Neural cell (in vitro differentiated cells): ENCODE results near the gene KLF5. TPM values are rescaled to one million over a fixed set of nuclear protein-coding genes. Genes with fewer than 3 reads are reported as not detected.
"Not testable (repeated sequence)": the region's sequence is repeated elsewhere in the genome, so short reads cannot be mapped to it uniquely, and the experiment has no call there.

Experiments used
- H2AFZ ChIP-seq: fragments of 200-600, 300-800 bp; sonication (generic), shearing (Covaris generic); 2 replicates; pipeline ENCODE4 v1.6.0; 2014; ENCODE audit warnings: low read depth, mild to moderate bottlenecking, antibody characterized with exemption, low read length, moderate library complexity
- H3F3A ChIP-seq: fragments of 200-600 bp; shearing (Covaris generic); 2 replicates; pipeline ENCODE4 v1.6.1; 2016; ENCODE audit warnings: mild to moderate bottlenecking, moderate library complexity, mixed read lengths, antibody characterized with exemption, low read length; ENCODE audit not compliant: insufficient read depth, poor library complexity, severe bottlenecking
- H3K27ac ChIP-seq: fragments of 200-600, 300-800 bp; sonication (generic), shearing (Covaris generic); 2 replicates; pipeline ENCODE4 v1.5.1; 2014; ENCODE audit warnings: mild to moderate bottlenecking, low read length, moderate library complexity
- H3K27me3 ChIP-seq: fragments of 300-800, 200-600 bp; sonication (generic), shearing (Covaris generic); 2 replicates; pipeline ENCODE4 v1.6.0; 2014; ENCODE audit warnings: mild to moderate bottlenecking, low read depth, low read length, moderate library complexity; ENCODE audit not compliant: insufficient read depth
- H3K36me3 ChIP-seq: fragments of 300-800, 200-600 bp; sonication (generic), shearing (Covaris generic); 2 replicates; pipeline ENCODE4 v1.5.1; 2014; ENCODE audit warnings: mild to moderate bottlenecking, antibody characterized with exemption, low read length, moderate library complexity; ENCODE audit not compliant: insufficient read depth
- H3K4me2 ChIP-seq: fragments of 300-800, 200-600 bp; sonication (generic), shearing (Covaris generic); 2 replicates; pipeline ENCODE4 v1.6.0; 2014; ENCODE audit warnings: mild to moderate bottlenecking, low read length
- H3K4me3 ChIP-seq: fragments of 300-800, 200-600 bp; sonication (generic), shearing (Covaris generic); 2 replicates; pipeline ENCODE4 v1.5.1; 2014; ENCODE audit warnings: mild to moderate bottlenecking, low read length, moderate library complexity
- H3K79me2 ChIP-seq: fragments of 200-600 bp; shearing (Covaris generic); replicated peaks from 2 replicates; pipeline ENCODE4 v1.6.0; 2014; ENCODE audit warnings: mild to moderate bottlenecking, low read length, moderate library complexity; ENCODE audit not compliant: insufficient read depth
- H3K9ac ChIP-seq: fragments of 300-800, 200-600 bp; sonication (generic), shearing (Covaris generic); 2 replicates; pipeline ENCODE4 v1.6.1; 2016; ENCODE audit warnings: mild to moderate bottlenecking, low read length, mixed read lengths
- H3K9me2 ChIP-seq: fragments of 200-600 bp; shearing (Covaris generic); 2 replicates; pipeline ENCODE4 v1.6.1; 2016; ENCODE audit warnings: mild to moderate bottlenecking, low read length, mixed read lengths; ENCODE audit not compliant: insufficient read depth
- H3K9me3 ChIP-seq: fragments of 200-600, 300-800 bp; sonication (generic), shearing (Covaris generic); 2 replicates; pipeline ENCODE4 v1.6.1; 2016; ENCODE audit warnings: mild to moderate bottlenecking, mixed run types, low read length, moderate library complexity, mixed read lengths
- H4K20me1 ChIP-seq: fragments of 200-600 bp; shearing (Covaris generic); 2 replicates; pipeline ENCODE4 v1.6.1; 2016; ENCODE audit warnings: mild to moderate bottlenecking, mixed run types; ENCODE audit not compliant: insufficient read depth
- EP300 ChIP-seq: fragments of 450-650 bp; conservative IDR thresholded peaks from 2 replicates; pipeline ENCODE4 v1.6.1; 2014; ENCODE audit warnings: antibody characterized with exemption, mild to moderate bottlenecking, moderate library complexity; ENCODE audit not compliant: poor library complexity, severe bottlenecking
- EZH2 ChIP-seq: fragments of 200-600, 300-800 bp; shearing (Covaris generic), sonication (generic); IDR thresholded peaks from 2 replicates; pipeline ENCODE4 v1.6.1; 2014; ENCODE audit warnings: antibody characterized with exemption, low read length, borderline replicate concordance, mild to moderate bottlenecking; ENCODE audit not compliant: insufficient read depth, poor library complexity, severe bottlenecking
- MXI1 ChIP-seq: fragments of 450-650 bp; conservative IDR thresholded peaks from 2 replicates; pipeline ENCODE4 v1.6.1; 2014; ENCODE audit warnings: antibody characterized with exemption, mild to moderate bottlenecking; ENCODE audit not compliant: poor library complexity, severe bottlenecking
- POLR2AphosphoS5 ChIP-seq: IDR thresholded peaks from 2 replicates; pipeline ENCODE4 v1.6.1; 2012
- RAD21 ChIP-seq: fragments of 450-650 bp; conservative IDR thresholded peaks from 2 replicates; pipeline ENCODE4 v1.6.1; 2014; ENCODE audit warnings: antibody characterized with exemption, mild to moderate bottlenecking, moderate library complexity
- SMC3 ChIP-seq: fragments of 450-650 bp; conservative IDR thresholded peaks from 2 replicates; pipeline ENCODE4 v1.6.1; 2014; ENCODE audit warnings: antibody characterized with exemption, mild to moderate bottlenecking, moderate library complexity; ENCODE audit not compliant: poor library complexity
- TAF1 ChIP-seq: IDR thresholded peaks from 2 replicates; pipeline ENCODE4 v1.6.1; 2012; ENCODE audit warnings: low read depth
- polyA plus RNA-seq: library from polyadenylated mRNA; depleted of rRNA; stranded (reverse); fragments of >200 nt; gene quantifications from 2 replicates; pipeline ENCODE4 v1.2.3, GENCODE V29; 2014
- TF ChIP-seq, protein P1 (sequence below): IDR thresholded peaks from 2 replicates; pipeline ENCODE4 v1.6.1; 2012; ENCODE audit warnings: borderline replicate concordance
- TF ChIP-seq, protein P2 (sequence below): fragments of 450-650 bp; IDR thresholded peaks from 2 replicates; pipeline ENCODE4 v1.5.1; 2014; ENCODE audit warnings: antibody characterized with exemption, mild to moderate bottlenecking, moderate library complexity; ENCODE audit not compliant: poor library complexity, severe bottlenecking

KLF5 gene
- polyA plus RNA-seq, 1 donor from 2014 or later, result 0.26 TPM

DNA sequence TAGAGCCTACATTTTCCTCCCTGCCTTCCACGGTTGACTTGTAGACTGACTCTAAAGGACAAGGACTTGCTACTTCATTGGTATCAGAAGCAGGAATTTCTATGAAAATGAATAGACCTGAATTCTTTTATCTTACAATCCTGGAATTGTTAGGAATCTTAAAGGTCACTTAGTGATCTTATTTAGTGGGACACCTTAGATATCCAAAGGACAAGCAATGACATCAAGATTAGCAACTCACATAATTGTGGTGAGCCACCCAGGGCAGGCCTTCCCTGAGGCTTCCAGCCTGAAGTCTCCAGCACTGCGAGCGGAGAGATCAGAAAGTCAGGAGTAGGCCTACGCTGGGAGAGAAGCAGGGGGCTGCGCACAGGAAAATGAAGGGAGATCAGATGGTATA lies 37.8 kb downstream of the KLF5 start:
- Histone ChIP-seq H3F3A (no peaks in the 10 kb centered on the region), H3K4me2 (no peak overlapping the region), H3K79me2 (no peaks in the 10 kb centered on the region), H4K20me1 (no peaks in the 10 kb centered on the region), H3K27ac (no peak overlapping the region), H3K9me2 (no peaks in the 10 kb centered on the region), H3K36me3 (no peaks in the 10 kb centered on the region), H3K27me3 (no peaks in the 10 kb centered on the region), H3K4me3 (no peak overlapping the region), H3K9me3 (no peaks in the 10 kb centered on the region), H2AFZ (no peak overlapping the region), H3K9ac (no peak overlapping the region)
- TF ChIP-seq, protein P1, sequence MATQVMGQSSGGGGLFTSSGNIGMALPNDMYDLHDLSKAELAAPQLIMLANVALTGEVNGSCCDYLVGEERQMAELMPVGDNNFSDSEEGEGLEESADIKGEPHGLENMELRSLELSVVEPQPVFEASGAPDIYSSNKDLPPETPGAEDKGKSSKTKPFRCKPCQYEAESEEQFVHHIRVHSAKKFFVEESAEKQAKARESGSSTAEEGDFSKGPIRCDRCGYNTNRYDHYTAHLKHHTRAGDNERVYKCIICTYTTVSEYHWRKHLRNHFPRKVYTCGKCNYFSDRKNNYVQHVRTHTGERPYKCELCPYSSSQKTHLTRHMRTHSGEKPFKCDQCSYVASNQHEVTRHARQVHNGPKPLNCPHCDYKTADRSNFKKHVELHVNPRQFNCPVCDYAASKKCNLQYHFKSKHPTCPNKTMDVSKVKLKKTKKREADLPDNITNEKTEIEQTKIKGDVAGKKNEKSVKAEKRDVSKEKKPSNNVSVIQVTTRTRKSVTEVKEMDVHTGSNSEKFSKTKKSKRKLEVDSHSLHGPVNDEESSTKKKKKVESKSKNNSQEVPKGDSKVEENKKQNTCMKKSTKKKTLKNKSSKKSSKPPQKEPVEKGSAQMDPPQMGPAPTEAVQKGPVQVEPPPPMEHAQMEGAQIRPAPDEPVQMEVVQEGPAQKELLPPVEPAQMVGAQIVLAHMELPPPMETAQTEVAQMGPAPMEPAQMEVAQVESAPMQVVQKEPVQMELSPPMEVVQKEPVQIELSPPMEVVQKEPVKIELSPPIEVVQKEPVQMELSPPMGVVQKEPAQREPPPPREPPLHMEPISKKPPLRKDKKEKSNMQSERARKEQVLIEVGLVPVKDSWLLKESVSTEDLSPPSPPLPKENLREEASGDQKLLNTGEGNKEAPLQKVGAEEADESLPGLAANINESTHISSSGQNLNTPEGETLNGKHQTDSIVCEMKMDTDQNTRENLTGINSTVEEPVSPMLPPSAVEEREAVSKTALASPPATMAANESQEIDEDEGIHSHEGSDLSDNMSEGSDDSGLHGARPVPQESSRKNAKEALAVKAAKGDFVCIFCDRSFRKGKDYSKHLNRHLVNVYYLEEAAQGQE, result no peak
- TF ChIP-seq, protein P2, sequence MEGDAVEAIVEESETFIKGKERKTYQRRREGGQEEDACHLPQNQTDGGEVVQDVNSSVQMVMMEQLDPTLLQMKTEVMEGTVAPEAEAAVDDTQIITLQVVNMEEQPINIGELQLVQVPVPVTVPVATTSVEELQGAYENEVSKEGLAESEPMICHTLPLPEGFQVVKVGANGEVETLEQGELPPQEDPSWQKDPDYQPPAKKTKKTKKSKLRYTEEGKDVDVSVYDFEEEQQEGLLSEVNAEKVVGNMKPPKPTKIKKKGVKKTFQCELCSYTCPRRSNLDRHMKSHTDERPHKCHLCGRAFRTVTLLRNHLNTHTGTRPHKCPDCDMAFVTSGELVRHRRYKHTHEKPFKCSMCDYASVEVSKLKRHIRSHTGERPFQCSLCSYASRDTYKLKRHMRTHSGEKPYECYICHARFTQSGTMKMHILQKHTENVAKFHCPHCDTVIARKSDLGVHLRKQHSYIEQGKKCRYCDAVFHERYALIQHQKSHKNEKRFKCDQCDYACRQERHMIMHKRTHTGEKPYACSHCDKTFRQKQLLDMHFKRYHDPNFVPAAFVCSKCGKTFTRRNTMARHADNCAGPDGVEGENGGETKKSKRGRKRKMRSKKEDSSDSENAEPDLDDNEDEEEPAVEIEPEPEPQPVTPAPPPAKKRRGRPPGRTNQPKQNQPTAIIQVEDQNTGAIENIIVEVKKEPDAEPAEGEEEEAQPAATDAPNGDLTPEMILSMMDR, result no peak
- TF ChIP-seq TAF1, result no peak
- no peak for TF ChIP-seq SMC3
- TF ChIP-seq EP300, result no peak
- no peak for TF ChIP-seq EZH2
- TF ChIP-seq POLR2AphosphoS5, result no peak
- TF ChIP-seq RAD21, result no peak
- no peak for TF ChIP-seq MXI1

DNA sequence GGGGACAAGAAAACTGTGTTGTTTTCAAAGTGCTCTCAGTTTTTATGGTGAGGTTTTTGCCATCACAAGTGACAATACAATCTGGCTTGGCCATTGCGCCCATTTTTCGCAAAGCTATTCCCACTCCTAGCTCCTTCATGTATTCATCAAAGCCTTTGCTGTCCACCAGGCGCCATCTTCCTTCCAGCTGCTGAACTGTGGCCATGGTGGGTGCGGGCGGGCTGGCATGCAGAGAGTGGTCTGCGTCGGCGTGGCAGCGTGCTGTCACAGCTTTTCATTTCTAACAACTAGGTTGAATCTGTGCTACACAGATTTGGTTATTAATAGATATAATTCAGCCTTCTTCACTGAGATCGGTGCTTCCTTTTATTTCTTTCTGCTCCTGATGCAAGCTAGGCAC lies 42.0 kb downstream of the KLF5 start:
- H3K4me2 ChIP-seq, H3K9ac ChIP-seq, H3K27ac ChIP-seq, H3K9me3 ChIP-seq, H2AFZ ChIP-seq, H3K27me3 ChIP-seq, H3K9me2 ChIP-seq, H3K4me3 ChIP-seq, H4K20me1 ChIP-seq, H3F3A ChIP-seq, H3K79me2 ChIP-seq, H3K36me3 ChIP-seq: not testable (repeated sequence)

DNA sequence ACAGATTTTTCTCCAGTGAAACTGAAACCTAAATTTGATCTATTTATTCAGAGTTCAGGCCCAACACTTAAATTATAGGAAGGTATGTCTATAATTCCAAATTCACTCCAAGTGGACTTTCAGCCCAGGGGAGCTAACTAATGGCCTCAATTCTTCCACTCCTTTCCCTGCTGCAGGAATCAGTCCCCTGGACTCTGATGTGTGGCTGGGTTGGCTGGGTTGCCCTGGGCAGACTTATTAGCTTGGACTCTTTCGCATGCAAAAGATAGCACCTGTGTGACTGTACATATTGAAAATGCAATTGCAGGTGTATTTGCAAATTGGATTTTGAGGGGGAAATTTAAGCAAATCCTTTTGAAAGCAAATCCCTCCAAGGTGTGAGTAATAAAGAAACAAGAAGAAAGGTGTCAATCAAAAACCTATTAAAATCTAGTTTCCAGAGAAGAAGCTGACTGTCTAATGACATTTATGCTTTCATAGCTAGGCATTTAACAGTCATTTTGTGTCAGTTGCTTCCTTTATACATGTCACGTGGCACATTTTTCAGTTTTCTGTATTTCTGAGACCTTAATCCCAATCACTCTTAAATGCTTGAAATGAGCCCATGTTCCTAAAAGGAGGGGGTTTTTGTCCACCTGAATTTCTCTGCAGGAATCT lies 42.7 kb downstream of the KLF5 start:
- no peak for TF ChIP-seq MXI1
- TF ChIP-seq TAF1, result no peak
- TF ChIP-seq EP300, result peak; percentile 79
- TF ChIP-seq, protein P1, result peak; percentile 22
- TF ChIP-seq RAD21, result no peak
- Histone ChIP-seq H3K27ac (peak overlapping the region; percentile 45), H4K20me1 (no peaks in the 10 kb centered on the region), H3K9ac (no peak overlapping the region), H3K4me2 (no peak overlapping the region), H3K9me2 (no peaks in the 10 kb centered on the region), H3K36me3 (no peaks in the 10 kb centered on the region), H3K9me3 (no peaks in the 10 kb centered on the region), H2AFZ (no peak overlapping the region), H3K4me3 (peak overlapping the region; percentile 10), H3F3A (no peaks in the 10 kb centered on the region), H3K27me3 (no peaks in the 10 kb centered on the region), H3K79me2 (no peaks in the 10 kb centered on the region)
